ENCODE measurements around the gene SAXO2. TPM values are rescaled to one million over a fixed set of nuclear protein-coding genes. Genes with fewer than 3 reads are reported as not detected.

The SAXO2 gene
- total and polyA plus RNA-seq, 2 of the 8 experiments (the other 6 are each of a cell fraction or from before 2014, with no cell fraction given), result 3.1 TPM

DNA sequence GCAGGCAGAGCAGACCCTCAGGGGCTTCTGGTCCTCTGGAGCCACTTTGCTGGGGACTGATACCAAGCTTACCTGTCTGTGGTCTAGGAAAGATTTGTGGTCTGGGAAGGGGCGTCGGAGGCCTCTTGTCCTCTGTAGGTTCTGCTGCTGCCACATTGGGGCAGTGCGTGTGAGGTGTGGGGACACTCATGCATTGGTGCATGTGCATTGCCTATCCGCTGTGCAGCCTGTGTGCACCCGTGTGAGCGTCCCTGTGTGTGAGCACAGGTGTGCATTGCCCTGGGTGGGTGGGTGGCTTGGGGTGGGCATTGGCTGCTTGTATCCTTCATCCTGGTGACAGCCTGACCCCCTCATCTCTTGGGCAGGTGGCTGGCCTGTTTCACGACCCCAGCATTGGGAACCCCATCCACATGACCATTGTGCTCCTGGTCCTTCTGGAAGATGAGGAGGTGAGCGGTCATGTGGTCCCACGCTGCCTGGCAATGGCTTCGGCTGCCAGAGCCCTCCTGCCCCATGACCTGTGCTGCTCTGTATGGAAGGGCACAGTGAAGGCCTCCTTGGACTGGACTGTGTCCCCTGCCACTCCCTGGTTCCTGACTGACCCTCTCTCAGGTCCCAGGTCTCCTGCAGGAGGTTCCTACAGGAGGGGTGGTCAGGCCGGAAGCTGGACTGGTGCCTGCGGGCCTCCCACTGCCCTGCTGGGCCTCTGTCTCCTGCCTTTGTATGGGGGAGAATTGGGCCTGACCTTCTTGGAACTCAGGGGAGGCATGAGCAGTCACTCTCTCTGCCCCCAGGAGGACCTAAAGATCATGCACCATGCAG, 41.5 kb downstream of the SAXO2 start:
- Histone ChIP-seq H3K9ac (replicated peaks in 1 of 4; ENCODE audit: extremely low read depth in 1 of 4, low read depth in 3 of 4, low read length in 3 of 4) (no peak overlapping the region), H3K23me2 (ENCODE audit: low read depth, low read length) (no peaks in the 10 kb centered on the region), H3K56ac (replicated peaks; ENCODE audit: insufficient read length, low read depth, low read length) (no peak overlapping the region), H2AK5ac (ENCODE audit: low read depth, low read length) (no peak overlapping the region), H4K91ac (replicated peaks; ENCODE audit: insufficient read length, low read length) (no peak overlapping the region), H2BK120ac (replicated peaks; ENCODE audit: low read depth, low read length) (no peak overlapping the region), H2BK20ac (ENCODE audit: low read length) (no peak overlapping the region), H3K27ac (ENCODE audit: low read depth, low read length) (no peak overlapping the region), H4K20me1 (replicated peaks in 1 of 2; ENCODE audit: control insufficient read depth in 1 of 2, insufficient read depth in 2 of 2, low read length in 2 of 2) (no peaks in the 10 kb centered on the region), H2BK15ac (ENCODE audit: low read length) (no peak overlapping the region), H4K5ac (ENCODE audit: insufficient read length, low read depth, low read length) (no peak overlapping the region), H3K79me2 (ENCODE audit: control insufficient read depth in 1 of 2, insufficient read depth in 2 of 2, low read length in 2 of 2) (no peaks in the 10 kb centered on the region), H3K4me2 (ENCODE audit: insufficient read depth in 1 of 2, low read depth in 2 of 2, low read length in 2 of 2) (no peak overlapping the region), H2AFZ (ENCODE audit: low read length) (no peak overlapping the region), H3K36me3 (ENCODE audit: control insufficient read depth in 2 of 4, insufficient read depth in 4 of 4, low read length in 3 of 4) (no peaks in the 10 kb centered on the region), H4K8ac (ENCODE audit: extremely low read depth, insufficient read depth, low read length) (no peak overlapping the region), H3K9me3 (ENCODE audit: insufficient read depth in 2 of 2, low read depth in 1 of 2, low read length in 1 of 2) (no peaks in the 10 kb centered on the region), H2BK5ac (ENCODE audit: low read depth, low read length) (no peak overlapping the region), H3K4me1 (replicated peaks in 1 of 4; ENCODE audit: control insufficient read depth in 3 of 4, insufficient read depth in 4 of 4, low read length in 3 of 4) (peaks cover 0 to 3% (median 0%) of the 10 kb centered on the region in 4 experiments; a peak in 2 of 7 replicates), H2BK12ac (ENCODE audit: low read depth, low read length) (no peak overlapping the region), H3K18ac (ENCODE audit: extremely low read depth, low read length) (no peak overlapping the region), H3K4me3 (ENCODE audit: extremely low read depth in 1 of 4, insufficient read depth in 2 of 4, low read depth in 3 of 4, low read length in 4 of 4) (no peak overlapping the region), H3K27me3 (replicated peaks in 1 of 4; ENCODE audit: control insufficient read depth in 3 of 4, extremely low read depth in 1 of 4, insufficient read depth in 3 of 4, low read length in 3 of 4) (no peaks in the 10 kb centered on the region), H3K23ac (ENCODE audit: insufficient read length) (no peak overlapping the region), H3K14ac (ENCODE audit: insufficient read length) (no peak overlapping the region), H3K79me1 (ENCODE audit: low read depth, low read length) (no peaks in the 10 kb centered on the region; the same call in 1 of the 2 replicates), H3K4ac (replicated peaks; ENCODE audit: insufficient read length, low read depth, low read length) (no peak overlapping the region)
- FAIRE-seq (no peak), DNase-seq (ENCODE audit: low read depth in 1 of 2, low spot score in 2 of 2) (peak in 1 of 2 experiments; percentile 29)
- ChIA-PET POLR2A (ENCODE audit: partially characterized antibody) (no interaction called here), CTCF (ENCODE audit: partially characterized antibody) (interaction anchor here (0.6 to 1.9 kb wide), 4 partner anchors 9 to 42 kb away, joined by 3 to 8 read pairs (median 3); no protein-coding TSS in a partner anchor)
- WGBS, 2 experiments (ENCODE audit: extremely low coverage in 1 of 2, insufficient coverage in 1 of 2, insufficient read length in 1 of 2, insufficient replicate concordance in 2 of 2, low coverage in 1 of 2, low lambda C conversion rate in 2 of 2, missing lambda C conversion rate in 1 of 2), result 94% methylated on average over 10 of the region's 12 CpGs; no CpG with 5 or more reads in 1 of the 2 experiments
- TF ChIP-seq RAD21 (IDR thresholded peaks at IDR 0.05 in 1 of 2, conservative IDR thresholded peaks at IDR 0.05 in 1 of 2; ENCODE audit: low read depth in 2 of 2, low read length in 2 of 2) (no peak), TAF7 (optimal IDR thresholded peaks at IDR 0.05; ENCODE audit: borderline replicate concordance, low read depth, low read length) (no peak), CHD1 (IDR thresholded peaks at IDR 0.05; ENCODE audit: low read depth, low read length) (no peak), SUZ12 (IDR thresholded peaks at IDR 0.05; ENCODE audit: low read length) (no peak), SP1 (IDR thresholded peaks at IDR 0.05; ENCODE audit: low read depth, low read length) (no peak), NRF1 (IDR thresholded peaks at IDR 0.05; ENCODE audit: low read depth, low read length) (no peak), ZNF274 (IDR thresholded peaks at IDR 0.05; ENCODE audit: borderline replicate concordance, extremely low read depth, low read length) (no peak), SP2 (IDR thresholded peaks at IDR 0.05; ENCODE audit: low read length) (no peak), BRCA1 (IDR thresholded peaks at IDR 0.05; ENCODE audit: low read depth, low read length) (no peak)
- TF ChIP-seq, protein P1, sequence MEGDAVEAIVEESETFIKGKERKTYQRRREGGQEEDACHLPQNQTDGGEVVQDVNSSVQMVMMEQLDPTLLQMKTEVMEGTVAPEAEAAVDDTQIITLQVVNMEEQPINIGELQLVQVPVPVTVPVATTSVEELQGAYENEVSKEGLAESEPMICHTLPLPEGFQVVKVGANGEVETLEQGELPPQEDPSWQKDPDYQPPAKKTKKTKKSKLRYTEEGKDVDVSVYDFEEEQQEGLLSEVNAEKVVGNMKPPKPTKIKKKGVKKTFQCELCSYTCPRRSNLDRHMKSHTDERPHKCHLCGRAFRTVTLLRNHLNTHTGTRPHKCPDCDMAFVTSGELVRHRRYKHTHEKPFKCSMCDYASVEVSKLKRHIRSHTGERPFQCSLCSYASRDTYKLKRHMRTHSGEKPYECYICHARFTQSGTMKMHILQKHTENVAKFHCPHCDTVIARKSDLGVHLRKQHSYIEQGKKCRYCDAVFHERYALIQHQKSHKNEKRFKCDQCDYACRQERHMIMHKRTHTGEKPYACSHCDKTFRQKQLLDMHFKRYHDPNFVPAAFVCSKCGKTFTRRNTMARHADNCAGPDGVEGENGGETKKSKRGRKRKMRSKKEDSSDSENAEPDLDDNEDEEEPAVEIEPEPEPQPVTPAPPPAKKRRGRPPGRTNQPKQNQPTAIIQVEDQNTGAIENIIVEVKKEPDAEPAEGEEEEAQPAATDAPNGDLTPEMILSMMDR (IDR thresholded peaks at IDR 0.05; ENCODE audit: control extremely low read depth in 1 of 3, insufficient read depth in 1 of 3, low read depth in 1 of 3, low read length in 3 of 3), result no peak
